Measurements from ENCODE around the gene SLC26A9.

The SLC26A9 gene

GRCh38 chr1:205943245-205943644, at the start of gene SLC26A9:
Gene SLC26A9 (minus strand): TSS chr1:205943456. CDS start chr1:205935820, 7,636 bp downstream.
- no peak for FAIRE-seq

- FAIRE-seq = no peak
Measured at GRCh38 chr1:205992218-205992882, 49.1 kb upstream of the SLC26A9 start.

GRCh38 chr1:205991237-205991636, 48.0 kb upstream of the SLC26A9 start:
- no peak for FAIRE-seq

GRCh38 chr1:205990226-205990625, 47.0 kb upstream of the SLC26A9 start:
- no peak for FAIRE-seq

GRCh38 chr1:205989786-205990185, 46.5 kb upstream of the SLC26A9 start:
- no peak for FAIRE-seq

GRCh38 chr1:205988585-205988995, 45.3 kb upstream of the SLC26A9 start:
- FAIRE-seq = no peak

GRCh38 chr1:205986861-205987260, 43.6 kb upstream of the SLC26A9 start:
- no peak for FAIRE-seq

- FAIRE-seq = no peak
Measured at GRCh38 chr1:205986292-205986691, 43.0 kb upstream of the SLC26A9 start.

- FAIRE-seq = no peak
Measured at GRCh38 chr1:205985330-205986005, 42.2 kb upstream of the SLC26A9 start.

GRCh38 chr1:205983925-205984725, 40.9 kb upstream of the SLC26A9 start:
- no peak for FAIRE-seq

GRCh38 chr1:205981257-205981656, 38.0 kb upstream of the SLC26A9 start:
- FAIRE-seq = no peak

GRCh38 chr1:205980237-205980870, 37.1 kb upstream of the SLC26A9 start:
- FAIRE-seq = no peak

GRCh38 chr1:205979301-205979700, 36.0 kb upstream of the SLC26A9 start:
- FAIRE-seq = no peak

GRCh38 chr1:205978676-205979075, 35.4 kb upstream of the SLC26A9 start:
- FAIRE-seq = no peak

- no peak for FAIRE-seq
Measured at GRCh38 chr1:205977402-205978014, 34.3 kb upstream of the SLC26A9 start.

GRCh38 chr1:205976708-205977401, 33.6 kb upstream of the SLC26A9 start:
- FAIRE-seq = no peak

- FAIRE-seq = no peak
Measured at GRCh38 chr1:205976036-205976435, 32.8 kb upstream of the SLC26A9 start.

- no peak for FAIRE-seq
Measured at GRCh38 chr1:205975387-205975998, 32.2 kb upstream of the SLC26A9 start.

GRCh38 chr1:205974712-205975111, 31.5 kb upstream of the SLC26A9 start:
- no peak for FAIRE-seq

GRCh38 chr1:205973377-205974232, 30.3 kb upstream of the SLC26A9 start:
- FAIRE-seq = no peak

Measured in TTC549 (cell line).